CD4-positive, CD25-positive, alpha-beta regulatory T cell (primary cell): ENCODE data around the gene CXCL17. TPM values are rescaled to one million over a fixed set of nuclear protein-coding genes. Genes with fewer than 3 reads are reported as not detected.

Experiments
- ATAC-seq, 2 donors: fragments of 150-1000 bp; cut with Tn5 transposase; one replicate each; pipeline ENCODE4 v1.10.0; 2021; ENCODE audit warnings: low read depth in 2 of 2, moderate number of reproducible peaks in 2 of 2, moderate library complexity in 1 of 2
- DNase-seq, 3 donors: peaks; one replicate each; pipeline versions ENCODE4 v3.0.0 to v3.0.0-alpha.2; 2012 to 2022; ENCODE audit warnings: mixed read lengths in 1 of 3
- H3K27ac ChIP-seq: one replicate; pipeline ENCODE4 v1.7.0; 2013; ENCODE audit warnings: mild to moderate bottlenecking, low read length; ENCODE audit not compliant: insufficient read depth, poor library complexity, severe bottlenecking
- H3K27me3 ChIP-seq: one replicate; pipeline ENCODE4 v1.7.0; 2013; ENCODE audit warnings: low read length; ENCODE audit not compliant: control insufficient read depth, insufficient read depth
- H3K36me3 ChIP-seq: one replicate; pipeline ENCODE4 v1.7.0; 2013; ENCODE audit warnings: mild to moderate bottlenecking, low read length, moderate library complexity; ENCODE audit not compliant: control insufficient read depth, insufficient read depth
- H3K4me1 ChIP-seq: 2 replicates; pipeline ENCODE4 v1.7.0; 2013; ENCODE audit warnings: mild to moderate bottlenecking, low read length; ENCODE audit not compliant: insufficient read depth, control insufficient read depth, poor library complexity, severe bottlenecking
- H3K4me3 ChIP-seq: one replicate; pipeline ENCODE4 v1.7.0; 2013; ENCODE audit warnings: low read depth, mild to moderate bottlenecking, low read length, moderate library complexity
- H3K9me3 ChIP-seq, 2 experiments: 1 replicate in 1 of 2; 2 replicates in 1 of 2; pipeline ENCODE4 v1.7.0; 2013; ENCODE audit warnings: low read length in 2 of 2, mild to moderate bottlenecking in 1 of 2, moderate library complexity in 1 of 2; ENCODE audit not compliant: control insufficient read depth in 2 of 2
- H3K27ac Mint-ChIP-seq, 3 donors: one replicate each; pipeline ENCODE4 v1.8.0; 2020 to 2022; ENCODE audit warnings: mild to moderate bottlenecking in 3 of 3, mixed read lengths in 3 of 3, moderate library complexity in 2 of 3
- H3K27me3 Mint-ChIP-seq: one replicate; pipeline ENCODE4 v1.8.0; 2022; ENCODE audit warnings: mild to moderate bottlenecking, mixed read lengths
- H3K36me3 Mint-ChIP-seq: one replicate; pipeline ENCODE4 v1.8.0; 2020; ENCODE audit warnings: mixed read lengths
- H3K4me1 Mint-ChIP-seq, 4 donors: one replicate each; pipeline ENCODE4 v1.8.0; 2020 to 2022; ENCODE audit warnings: mixed read lengths in 4 of 4, mild to moderate bottlenecking in 1 of 4
- H3K4me3 Mint-ChIP-seq, 4 donors: one replicate each; pipeline ENCODE4 v1.8.0; 2020 to 2022; ENCODE audit warnings: mild to moderate bottlenecking in 4 of 4, mixed read lengths in 4 of 4, moderate library complexity in 3 of 4
- H3K9me3 Mint-ChIP-seq, 7 donors: one replicate each; pipeline ENCODE4 v1.8.0; 2020 to 2022; ENCODE audit warnings: mixed read lengths in 7 of 7, mild to moderate bottlenecking in 3 of 7, moderate library complexity in 2 of 7
- polyA plus RNA-seq, 4 donors: library from polyadenylated mRNA; unstranded; fragments of 300-500 nt; fragmentation: Illumina TruSeq; gene quantifications; one replicate each; pipeline ENCODE4 v1.2.3, GENCODE V29; 2021
- total RNA-seq: library from RNA; stranded (reverse); gene quantifications from one replicate; pipeline ENCODE4 v1.2.3, GENCODE V29; 2022

CXCL17 gene
- total and polyA plus RNA-seq, 5 donors from 2014 or later: 0.28 TPM; not detected in 4

DNA sequence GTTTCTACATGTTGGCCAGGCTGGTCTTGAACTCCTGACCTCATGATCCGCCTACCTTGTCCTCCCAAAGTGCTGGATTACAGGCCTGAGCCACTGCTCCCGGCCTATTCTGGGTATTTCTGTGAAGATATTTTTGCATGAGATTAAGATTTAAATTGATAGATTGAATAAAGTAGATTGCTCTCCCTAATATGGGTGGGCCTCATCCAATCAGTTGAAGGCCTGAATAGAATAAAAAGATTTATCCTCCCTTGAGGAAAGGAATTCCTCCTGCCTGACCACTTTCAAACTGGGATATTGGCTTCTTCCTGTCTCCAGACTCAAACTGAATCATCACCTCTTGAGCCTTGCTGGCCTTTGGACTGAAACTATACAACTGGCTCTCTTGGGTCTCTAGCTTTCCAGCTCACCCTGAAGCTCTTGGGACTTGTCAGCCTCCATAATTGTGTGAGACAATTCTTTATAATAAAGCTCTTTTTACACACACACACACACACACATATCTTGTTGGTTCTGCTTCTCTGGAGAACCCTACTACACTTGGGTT, 36.1 kb upstream of the CXCL17 start:
- no peak for ATAC-seq
- Mint-ChIP-seq H3K4me1 (peaks cover 13 to 38% (median 21%) of the 10 kb centered on the region in 4 donors), H3K9me3 (peaks cover 0 to 3% (median 0%) of the 10 kb centered on the region in 7 donors), H3K36me3 (no peaks in the 10 kb centered on the region), H3K4me3 (no peak overlapping the region), H3K27ac (peak overlapping the region; percentile 8 to 71 (median 29)), H3K27me3 (no peaks in the 10 kb centered on the region)
- no peaks in the 10 kb centered on the region for H3K36me3 ChIP-seq
- no peak overlapping the region for H3K4me3 ChIP-seq
- H3K4me1 ChIP-seq: peaks cover 24% of the 10 kb centered on the region
- H3K27me3 ChIP-seq: no peaks in the 10 kb centered on the region
- H3K27ac ChIP-seq: no peak overlapping the region
- DNase-seq: no peak
- no peaks in the 10 kb centered on the region for H3K9me3 ChIP-seq

GRCh38 chr19:42477933-42478332, 35.2 kb upstream of the CXCL17 start:
- no peaks in the 10 kb centered on the region for H3K36me3 ChIP-seq
- H3K4me1 Mint-ChIP-seq: peaks cover 13 to 35% (median 18%) of the 10 kb centered on the region in 4 donors
- no peak overlapping the region for H3K27ac ChIP-seq
- H3K27ac Mint-ChIP-seq: no peak overlapping the region
- peaks cover 0 to 3% (median 0%) of the 10 kb centered on the region in 7 donors for H3K9me3 Mint-ChIP-seq
- no peak overlapping the region for H3K4me3 Mint-ChIP-seq
- H3K27me3 ChIP-seq: no peaks in the 10 kb centered on the region
- H3K36me3 Mint-ChIP-seq: no peaks in the 10 kb centered on the region
- DNase-seq: no peak
- peaks cover 4% of the 10 kb centered on the region for H3K27me3 Mint-ChIP-seq
- no peak for ATAC-seq
- H3K4me1 ChIP-seq: peaks cover 24% of the 10 kb centered on the region
- H3K9me3 ChIP-seq: no peaks in the 10 kb centered on the region
- H3K4me3 ChIP-seq: no peak overlapping the region

GRCh38 chr19:42477117-42477516, 34.4 kb upstream of the CXCL17 start:
- ATAC-seq (no peak), DNase-seq (no peak)
- H3K27ac Mint-ChIP-seq: peak overlapping the region in 2 of 3 donors; percentile 17 to 29
- peaks cover 6% of the 10 kb centered on the region for H3K27me3 Mint-ChIP-seq
- peaks cover 13 to 37% (median 18%) of the 10 kb centered on the region in 4 donors for H3K4me1 Mint-ChIP-seq
- Histone ChIP-seq H3K4me3 (no peak overlapping the region), H3K9me3 (no peaks in the 10 kb centered on the region), H3K4me1 (peaks cover 24% of the 10 kb centered on the region), H3K27ac (no peak overlapping the region), H3K27me3 (no peaks in the 10 kb centered on the region), H3K36me3 (no peaks in the 10 kb centered on the region)
- peaks cover 0 to 3% (median 0%) of the 10 kb centered on the region in 7 donors for H3K9me3 Mint-ChIP-seq
- H3K36me3 Mint-ChIP-seq: no peaks in the 10 kb centered on the region
- no peak overlapping the region for H3K4me3 Mint-ChIP-seq

GRCh38 chr19:42475366-42475765, 32.6 kb upstream of the CXCL17 start:
- no peak overlapping the region for H3K27ac Mint-ChIP-seq
- no peak overlapping the region for H3K4me3 ChIP-seq
- peaks cover 10% of the 10 kb centered on the region for H3K4me1 ChIP-seq
- peaks cover 6% of the 10 kb centered on the region for H3K27me3 Mint-ChIP-seq
- H3K9me3 Mint-ChIP-seq: peaks cover 0 to 3% (median 0%) of the 10 kb centered on the region in 7 donors
- no peak for ATAC-seq
- no peaks in the 10 kb centered on the region for H3K9me3 ChIP-seq
- no peak overlapping the region for H3K4me3 Mint-ChIP-seq
- H3K4me1 Mint-ChIP-seq: peaks cover 3 to 20% (median 8%) of the 10 kb centered on the region in 4 donors
- H3K36me3 ChIP-seq: no peaks in the 10 kb centered on the region
- H3K27ac ChIP-seq: no peak overlapping the region
- no peaks in the 10 kb centered on the region for H3K36me3 Mint-ChIP-seq
- no peak for DNase-seq
- H3K27me3 ChIP-seq: no peaks in the 10 kb centered on the region

DNA sequence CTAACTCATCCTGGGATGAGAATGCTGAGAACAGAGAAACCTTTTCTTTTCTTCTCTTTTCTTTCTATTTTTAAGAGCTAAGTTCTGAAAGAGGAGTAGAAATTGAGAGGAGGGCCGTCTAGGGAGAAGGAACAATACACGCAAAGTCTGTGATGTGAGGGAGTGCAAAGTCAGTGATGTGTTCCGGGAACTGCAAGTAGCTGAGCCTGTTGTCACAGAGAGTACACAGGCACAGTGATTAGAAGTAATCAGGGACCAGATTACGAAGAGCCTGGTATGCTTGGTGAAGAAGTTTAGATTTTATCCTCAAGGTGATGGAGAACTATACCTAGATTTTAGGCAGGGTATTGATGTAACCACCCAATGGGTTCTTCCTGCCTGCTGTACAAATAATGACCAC, 32.0 kb upstream of the CXCL17 start:
- Histone ChIP-seq H3K9me3 (no peaks in the 10 kb centered on the region), H3K4me3 (no peak overlapping the region), H3K27me3 (no peaks in the 10 kb centered on the region), H3K27ac (no peak overlapping the region), H3K36me3 (no peaks in the 10 kb centered on the region), H3K4me1 (peaks cover 4% of the 10 kb centered on the region)
- Mint-ChIP-seq H3K4me1 (peaks cover 0 to 17% (median 7%) of the 10 kb centered on the region in 4 donors), H3K9me3 (peaks cover 0 to 3% (median 0%) of the 10 kb centered on the region in 7 donors), H3K4me3 (no peak overlapping the region), H3K36me3 (no peaks in the 10 kb centered on the region), H3K27ac (no peak overlapping the region), H3K27me3 (peaks cover 6% of the 10 kb centered on the region)
- DNase-seq: no peak
- no peak for ATAC-seq

DNA sequence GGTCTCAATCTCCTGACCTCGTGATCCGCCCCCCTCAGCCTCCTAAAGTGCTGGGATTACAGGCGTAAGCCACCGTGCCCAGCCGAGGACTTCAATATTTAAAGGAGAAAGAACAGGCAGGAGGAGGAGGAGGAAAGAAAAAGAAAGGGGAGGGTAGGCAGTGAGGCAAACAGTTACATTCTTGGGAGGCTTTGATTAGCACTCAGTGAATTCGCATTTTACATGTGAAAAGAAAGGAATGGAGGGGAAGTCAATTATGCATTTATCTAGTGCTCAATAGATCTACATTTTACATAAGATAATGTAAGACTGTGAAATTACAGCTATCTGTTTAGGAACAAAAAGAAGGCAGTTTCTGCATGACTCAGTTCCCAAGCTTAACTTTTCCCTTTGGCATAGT, 30.9 kb upstream of the CXCL17 start:
- no peak for ATAC-seq
- no peaks in the 10 kb centered on the region for H3K4me1 ChIP-seq
- Mint-ChIP-seq H3K36me3 (no peaks in the 10 kb centered on the region), H3K4me3 (no peak overlapping the region), H3K9me3 (no peaks in the 10 kb centered on the region), H3K27ac (peak overlapping the region in 1 of 3 donors; percentile 6), H3K27me3 (peaks cover 6% of the 10 kb centered on the region), H3K4me1 (peaks cover 0 to 13% (median 2%) of the 10 kb centered on the region in 4 donors)
- no peaks in the 10 kb centered on the region for H3K9me3 ChIP-seq
- H3K4me3 ChIP-seq: no peak overlapping the region
- H3K27me3 ChIP-seq: no peaks in the 10 kb centered on the region
- no peak for DNase-seq
- H3K27ac ChIP-seq: no peak overlapping the region
- no peaks in the 10 kb centered on the region for H3K36me3 ChIP-seq

DNA sequence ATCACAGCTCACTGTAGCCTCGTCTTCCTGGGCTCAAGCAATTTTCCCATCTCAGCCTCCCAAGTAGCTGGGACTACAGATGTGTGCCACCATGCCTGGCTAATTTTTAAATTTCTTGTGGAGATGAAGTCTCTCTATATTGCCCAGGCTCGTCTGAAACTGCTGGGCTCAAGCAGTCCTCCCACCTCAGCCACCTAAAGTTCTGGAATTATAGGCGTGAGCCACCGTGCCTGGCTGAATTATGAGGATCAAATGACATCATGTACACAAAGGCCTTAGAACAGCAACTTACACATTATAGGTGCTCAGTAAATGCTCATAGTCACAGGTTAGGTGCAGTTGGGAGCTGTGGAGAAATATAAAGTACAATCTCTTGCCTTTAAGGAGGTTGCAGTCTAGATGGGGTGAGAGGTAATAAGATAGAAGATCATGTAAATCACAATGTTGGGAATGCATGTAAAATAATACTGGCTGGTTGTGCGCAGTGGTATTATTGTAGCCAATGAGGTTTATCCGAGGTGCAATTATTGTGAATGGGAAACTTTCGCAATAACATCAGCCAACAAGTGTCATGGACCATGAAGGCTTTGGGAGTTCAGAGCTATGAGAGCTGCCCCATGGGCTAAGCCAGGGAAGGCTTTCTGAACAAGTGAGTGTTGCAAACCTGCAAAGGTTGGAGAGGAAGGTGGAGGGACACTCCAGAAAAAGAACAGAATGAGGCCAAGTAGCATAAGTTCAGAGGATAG, 29.8 kb upstream of the CXCL17 start:
- DNase-seq (no peak), ATAC-seq (no peak)
- no peaks in the 10 kb centered on the region for H3K27me3 ChIP-seq
- H3K27me3 Mint-ChIP-seq: peaks cover 6% of the 10 kb centered on the region
- no peaks in the 10 kb centered on the region for H3K36me3 Mint-ChIP-seq
- no peaks in the 10 kb centered on the region for H3K9me3 ChIP-seq
- no peaks in the 10 kb centered on the region for H3K4me1 ChIP-seq
- no peak overlapping the region for H3K4me3 ChIP-seq
- no peaks in the 10 kb centered on the region for H3K9me3 Mint-ChIP-seq
- H3K4me1 Mint-ChIP-seq: peaks cover 0 to 13% (median under 1%) of the 10 kb centered on the region in 4 donors
- H3K27ac Mint-ChIP-seq: peak overlapping the region in 2 of 3 donors; percentile 6 to 10
- no peak overlapping the region for H3K4me3 Mint-ChIP-seq
- no peak overlapping the region for H3K27ac ChIP-seq
- no peaks in the 10 kb centered on the region for H3K36me3 ChIP-seq
